Activated CD8-positive, alpha-beta memory T cell treated with anti-CD3 and anti-CD28 coated beads for 1 hour (primary cell): ENCODE results near the gene NAALADL1.
"Not testable (repeated sequence)": the region's sequence is repeated elsewhere in the genome, so short reads cannot be mapped to it uniquely, and the experiment has no call there.

ENCODE experiments used
- DNase-seq, 2 donors: peaks; one replicate each; pipeline ENCODE4 v3.0.0-alpha.2; 2020; ENCODE audit warnings: low read depth in 1 of 2; ENCODE audit errors: extremely low read depth in 1 of 2

NAALADL1 gene

GRCh38 chr11:65055538-65055937 is 2.8 kb downstream of the NAALADL1 start:
- DNase-seq = no peak

- no peak for DNase-seq
Observed at GRCh38 chr11:65053827-65054508, 4.4 kb downstream of the NAALADL1 start.

GRCh38 chr11:65051398-65051858 is 6.9 kb downstream of the NAALADL1 start:
- no peak for DNase-seq

GRCh38 chr11:65047581-65048422 is 10.6 kb downstream of the NAALADL1 start:
- DNase-seq = no peak

- no peak for DNase-seq
Observed at GRCh38 chr11:65045728-65046127, 12.6 kb downstream of the NAALADL1 start.

- no peak for DNase-seq
Observed at GRCh38 chr11:65045061-65045460, 13.3 kb downstream of the NAALADL1 start.

GRCh38 chr11:65043881-65044501 is 14.4 kb downstream of the NAALADL1 start:
- DNase-seq = no peak

GRCh38 chr11:65042891-65043290 is 15.5 kb downstream of the NAALADL1 start:
- no peak for DNase-seq

- peak; percentile 53 to 72 for DNase-seq
Observed at GRCh38 chr11:65040847-65041622, 17.3 kb downstream of the NAALADL1 start, which contains the start of gene SAC3D1. TSS of gene SAC3D1 (plus strand) at chr11:65041210. CDS start at chr11:65041293, 83 bp downstream.

- no peak for DNase-seq
Observed at GRCh38 chr11:65040520-65040846, 17.9 kb downstream of the NAALADL1 start.

GRCh38 chr11:65036931-65037330 is 21.4 kb downstream of the NAALADL1 start:
- no peak for DNase-seq

- DNase-seq = no peak
Observed at GRCh38 chr11:65035579-65035978, 22.8 kb downstream of the NAALADL1 start.

- no peak for DNase-seq
Observed at GRCh38 chr11:65034423-65034822, 23.9 kb downstream of the NAALADL1 start.

- DNase-seq = no peak
Observed at GRCh38 chr11:65032216-65032615, 26.1 kb downstream of the NAALADL1 start.

GRCh38 chr11:65027213-65028067 is 30.9 kb downstream of the NAALADL1 start, which contains the start of gene SNX15:
TSS of gene SNX15 (plus strand) at chr11:65027439. CDS start at chr11:65027538, 99 bp downstream.
- DNase-seq = peak; percentile 77

GRCh38 chr11:65026810-65027209 is 31.5 kb downstream of the NAALADL1 start:
- no peak for DNase-seq

GRCh38 chr11:65023502-65023901 is 34.9 kb downstream of the NAALADL1 start:
- not testable (repeated sequence) for DNase-seq

GRCh38 chr11:65021509-65021908 is 36.8 kb downstream of the NAALADL1 start:
- no peak for DNase-seq

GRCh38 chr11:65021003-65021402 is 37.4 kb downstream of the NAALADL1 start:
- no peak for DNase-seq

GRCh38 chr11:65019824-65020223 is 38.5 kb downstream of the NAALADL1 start:
- DNase-seq = no peak
